ENCODE measurements around the gene YBX3.

The YBX3 gene

GRCh38 chr12:10732549-10732948 is 9.4 kb upstream of the YBX3 start:
- ATAC-seq (no peak), DNase-seq (ENCODE audit: low spot score in 2 of 2) (no peak)
- no peaks in the 10 kb centered on the region for H3K36me3 Mint-ChIP-seq
- no peak overlapping the region for H3K4me3 Mint-ChIP-seq
- no peak overlapping the region for H3K27ac Mint-ChIP-seq
- peaks cover 5% of the 10 kb centered on the region for H3K4me1 Mint-ChIP-seq
- no peaks in the 10 kb centered on the region for H3K9me3 Mint-ChIP-seq

- H3K36me3 Mint-ChIP-seq, result no peaks in the 10 kb centered on the region
- H3K9me3 Mint-ChIP-seq, result no peaks in the 10 kb centered on the region
- ATAC-seq, result no peak
- H3K4me3 Mint-ChIP-seq, result no peak overlapping the region
- peaks cover 5% of the 10 kb centered on the region for H3K4me1 Mint-ChIP-seq
- no peak overlapping the region for H3K27ac Mint-ChIP-seq
- DNase-seq (ENCODE audit: low spot score in 2 of 2), result no peak
These were observed 8.9 kb upstream of the YBX3 start for GRCh38 chr12:10732066-10732465.

GRCh38 chr12:10730559-10730958 is 7.4 kb upstream of the YBX3 start:
- no peaks in the 10 kb centered on the region for H3K36me3 Mint-ChIP-seq
- H3K9me3 Mint-ChIP-seq, result no peaks in the 10 kb centered on the region
- no peak for ATAC-seq
- peaks cover 3% of the 10 kb centered on the region for H3K4me1 Mint-ChIP-seq
- no peak overlapping the region for H3K4me3 Mint-ChIP-seq
- H3K27ac Mint-ChIP-seq, result no peak overlapping the region
- DNase-seq (ENCODE audit: low spot score in 2 of 2), result no peak

- Mint-ChIP-seq H3K4me3 (no peak overlapping the region), H3K36me3 (peaks cover 5% of the 10 kb centered on the region), H3K9me3 (no peaks in the 10 kb centered on the region), H3K27ac (no peak overlapping the region), H3K4me1 (no peaks in the 10 kb centered on the region)
- ATAC-seq (no peak), DNase-seq (ENCODE audit: low spot score in 2 of 2) (no peak)
These were observed 5.0 kb upstream of the YBX3 start for GRCh38 chr12:10728091-10728490.

- no peak overlapping the region for H3K4me3 Mint-ChIP-seq
- no peaks in the 10 kb centered on the region for H3K9me3 Mint-ChIP-seq
- H3K4me1 Mint-ChIP-seq, result peaks cover 6% of the 10 kb centered on the region
- H3K36me3 Mint-ChIP-seq, result peaks cover 14% of the 10 kb centered on the region
- H3K27ac Mint-ChIP-seq, result no peak overlapping the region
- DNase-seq (ENCODE audit: low spot score in 2 of 2) (no peak), ATAC-seq (no peak)
These were observed 3.8 kb upstream of the YBX3 start for GRCh38 chr12:10726945-10727344.

- H3K4me3 Mint-ChIP-seq, result no peak overlapping the region
- ATAC-seq, result no peak
These were observed 1.9 kb upstream of the YBX3 start for GRCh38 chr12:10725003-10725402.

GRCh38 chr12:10722502-10722904 is 620 bp downstream of the YBX3 start:
- H3K27ac Mint-ChIP-seq, result peak overlapping the region; percentile 97
- H3K36me3 Mint-ChIP-seq, result peaks cover 29% of the 10 kb centered on the region
- no peaks in the 10 kb centered on the region for H3K9me3 Mint-ChIP-seq
- peaks cover 28% of the 10 kb centered on the region for H3K4me1 Mint-ChIP-seq
- ATAC-seq, result peak; percentile 84
- DNase-seq (ENCODE audit: low spot score in 2 of 2), result peak; percentile 52 to 85
- peak overlapping the region; percentile 94 for H3K4me3 Mint-ChIP-seq

More at GRCh38 chr12:10725003-10725402, 1.9 kb upstream of the YBX3 start:
- DNase-seq (ENCODE audit: low spot score in 2 of 2), result no peak
- Mint-ChIP-seq H3K4me1 (peaks cover 17% of the 10 kb centered on the region), H3K36me3 (peaks cover 18% of the 10 kb centered on the region), H3K27ac (no peak overlapping the region), H3K9me3 (no peaks in the 10 kb centered on the region)

GRCh38 chr12:10721651-10722501 is 1.2 kb downstream of the YBX3 start:
- peaks cover 33% of the 10 kb centered on the region for H3K4me1 Mint-ChIP-seq
- H3K9me3 Mint-ChIP-seq, result no peaks in the 10 kb centered on the region
- H3K36me3 Mint-ChIP-seq, result peaks cover 36% of the 10 kb centered on the region
- ATAC-seq (peak; percentile 72), DNase-seq (ENCODE audit: low spot score in 2 of 2) (peak; percentile 28 to 84)
- H3K4me3 Mint-ChIP-seq, result peak overlapping the region; percentile 94
- peak overlapping the region; percentile 97 for H3K27ac Mint-ChIP-seq

- Mint-ChIP-seq H3K27ac (peak overlapping the region; percentile 97), H3K4me1 (peaks cover 40% of the 10 kb centered on the region), H3K9me3 (no peaks in the 10 kb centered on the region), H3K4me3 (peak overlapping the region; percentile 94), H3K36me3 (peaks cover 42% of the 10 kb centered on the region)
- ATAC-seq (no peak), DNase-seq (ENCODE audit: low spot score in 2 of 2) (no peak)
These were observed 2.0 kb downstream of the YBX3 start for GRCh38 chr12:10720974-10721650.

GRCh38 chr12:10719482-10719881 is 3.6 kb downstream of the YBX3 start:
- ATAC-seq (no peak), DNase-seq (ENCODE audit: low spot score in 2 of 2) (no peak)
- H3K36me3 Mint-ChIP-seq, result peaks cover 58% of the 10 kb centered on the region
- H3K4me1 Mint-ChIP-seq, result peaks cover 50% of the 10 kb centered on the region
- no peak overlapping the region for H3K4me3 Mint-ChIP-seq
- no peak overlapping the region for H3K27ac Mint-ChIP-seq
- no peaks in the 10 kb centered on the region for H3K9me3 Mint-ChIP-seq

- DNase-seq (ENCODE audit: low spot score in 2 of 2) (no peak), ATAC-seq (no peak)
- no peak overlapping the region for H3K27ac Mint-ChIP-seq
- no peaks in the 10 kb centered on the region for H3K9me3 Mint-ChIP-seq
- peaks cover 50% of the 10 kb centered on the region for H3K4me1 Mint-ChIP-seq
- no peak overlapping the region for H3K4me3 Mint-ChIP-seq
- peaks cover 67% of the 10 kb centered on the region for H3K36me3 Mint-ChIP-seq
These were observed 4.8 kb downstream of the YBX3 start for GRCh38 chr12:10718279-10718821.

GRCh38 chr12:10717410-10717809 is 5.7 kb downstream of the YBX3 start:
- DNase-seq (ENCODE audit: low spot score in 2 of 2) (no peak), ATAC-seq (no peak)
- Mint-ChIP-seq H3K4me1 (peaks cover 48% of the 10 kb centered on the region), H3K9me3 (no peaks in the 10 kb centered on the region), H3K27ac (peak overlapping the region; percentile 38), H3K4me3 (no peak overlapping the region), H3K36me3 (peaks cover 70% of the 10 kb centered on the region)

- H3K36me3 Mint-ChIP-seq, result peaks cover 70% of the 10 kb centered on the region
- H3K4me1 Mint-ChIP-seq, result peaks cover 42% of the 10 kb centered on the region
- no peaks in the 10 kb centered on the region for H3K9me3 Mint-ChIP-seq
- H3K4me3 Mint-ChIP-seq, result no peak overlapping the region
- ATAC-seq (no peak), DNase-seq (ENCODE audit: low spot score in 2 of 2) (no peak)
- peak overlapping the region; percentile 38 for H3K27ac Mint-ChIP-seq
These were observed 6.3 kb downstream of the YBX3 start for GRCh38 chr12:10716704-10717315.

- ATAC-seq, result no peak
- H3K27ac Mint-ChIP-seq, result no peak overlapping the region
- DNase-seq (ENCODE audit: low spot score in 2 of 2), result no peak
- no peaks in the 10 kb centered on the region for H3K9me3 Mint-ChIP-seq
- H3K4me3 Mint-ChIP-seq, result no peak overlapping the region
- peaks cover 72% of the 10 kb centered on the region for H3K36me3 Mint-ChIP-seq
- H3K4me1 Mint-ChIP-seq, result peaks cover 38% of the 10 kb centered on the region
These were observed 6.8 kb downstream of the YBX3 start for GRCh38 chr12:10716277-10716676.

- peaks cover 78% of the 10 kb centered on the region for H3K36me3 Mint-ChIP-seq
- peaks cover 32% of the 10 kb centered on the region for H3K4me1 Mint-ChIP-seq
- no peak overlapping the region for H3K27ac Mint-ChIP-seq
- DNase-seq (ENCODE audit: low spot score in 2 of 2) (no peak), ATAC-seq (no peak)
- no peaks in the 10 kb centered on the region for H3K9me3 Mint-ChIP-seq
- no peak overlapping the region for H3K4me3 Mint-ChIP-seq
These were observed 7.6 kb downstream of the YBX3 start for GRCh38 chr12:10715491-10715890.
